PC-3 (cell line): ENCODE results near the gene KRT23.

ENCODE experiments used
- CTCF ChIP-seq: fragments of 300-600 bp; sonication (generic); conservative IDR thresholded peaks from 2 replicates; pipeline ENCODE4 v1.5.1; 2017; ENCODE audit warnings: antibody characterized with exemption, low read depth, mild to moderate bottlenecking, low read length
- EZH2phosphoT487 ChIP-seq: fragments of 300-600 bp; sonication (generic); IDR thresholded peaks from 2 replicates; pipeline ENCODE4 v1.6.1; 2018; ENCODE audit warnings: mild to moderate bottlenecking, antibody characterized with exemption, low read length, borderline replicate concordance

DNA sequence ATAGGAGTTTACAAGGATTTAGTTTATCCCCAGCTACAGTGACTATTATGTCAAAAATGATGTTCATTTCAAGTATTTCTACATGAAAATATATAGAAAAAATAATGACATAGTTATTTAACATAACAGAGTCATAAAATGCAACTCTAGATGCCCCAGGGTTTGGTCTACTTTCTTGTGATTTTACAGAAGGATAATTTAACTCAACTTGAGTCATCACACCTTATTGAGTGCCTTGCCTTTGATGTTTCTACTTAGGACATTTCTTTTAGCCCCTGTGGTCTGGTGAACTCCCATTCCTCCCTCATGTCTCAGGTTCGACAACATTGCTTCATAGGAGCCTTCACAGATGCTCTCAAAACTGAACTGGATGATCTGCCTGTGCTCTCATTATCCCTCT is 54.4 kb downstream of the KRT23 start:
- TF ChIP-seq CTCF (no peak), EZH2phosphoT487 (no peak)
